ENCODE measurements around the gene ACTMAP.
A peak's percentile ranks its signal among the peaks of the same experiment; 100 is the strongest.

The ACTMAP gene, protein sequence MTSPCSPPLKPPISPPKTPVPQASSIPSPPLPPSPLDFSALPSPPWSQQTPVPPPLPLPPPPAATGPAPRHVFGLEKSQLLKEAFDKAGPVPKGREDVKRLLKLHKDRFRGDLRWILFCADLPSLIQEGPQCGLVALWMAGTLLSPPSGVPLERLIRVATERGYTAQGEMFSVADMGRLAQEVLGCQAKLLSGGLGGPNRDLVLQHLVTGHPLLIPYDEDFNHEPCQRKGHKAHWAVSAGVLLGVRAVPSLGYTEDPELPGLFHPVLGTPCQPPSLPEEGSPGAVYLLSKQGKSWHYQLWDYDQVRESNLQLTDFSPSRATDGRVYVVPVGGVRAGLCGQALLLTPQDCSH
- 0.86 to 6.4 (median 4.0) reads per million in 3 donors for total RNA-seq

DNA sequence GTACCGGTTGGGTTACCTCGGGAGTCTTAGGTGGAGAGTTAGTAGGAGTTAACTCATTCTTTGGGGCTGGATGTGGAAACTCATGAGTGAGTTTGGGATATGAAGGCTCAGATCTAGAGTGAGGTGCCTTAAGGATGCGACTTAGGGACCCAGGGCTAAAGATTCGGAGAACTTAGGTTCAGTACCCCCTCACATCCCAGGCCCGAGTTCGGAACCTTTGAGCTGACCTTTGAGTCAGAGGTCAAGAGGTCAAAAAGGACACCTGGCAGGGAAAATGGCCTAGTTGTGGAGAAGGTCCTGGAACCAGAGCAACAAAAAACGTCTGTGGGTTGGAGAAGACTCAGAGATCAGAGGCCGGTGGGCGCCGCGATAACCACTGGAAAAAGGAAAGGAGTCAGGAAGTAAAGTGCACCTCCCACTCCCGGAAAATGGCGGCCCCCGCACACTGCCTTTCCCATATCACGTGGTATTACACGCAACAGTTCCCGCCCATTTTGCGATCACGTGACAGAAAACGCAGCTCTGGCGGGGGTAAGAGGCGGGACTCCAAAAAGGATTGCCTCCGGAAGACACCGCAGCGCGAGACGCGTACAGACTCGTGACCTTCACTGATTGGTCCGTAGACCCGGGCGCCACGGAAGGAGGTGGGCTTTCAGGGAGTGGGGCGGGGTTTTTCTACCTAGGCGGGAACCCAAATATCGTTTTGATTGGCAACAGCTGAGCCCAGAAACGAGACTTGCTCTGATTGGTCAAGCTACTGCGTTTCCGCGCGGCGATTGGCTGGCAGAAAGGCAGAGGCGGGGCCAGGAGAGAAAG is at the start of gene ACTMAP:
Gene ACTMAP, minus strand, starts transcription at position 420 of the 816 bp plus-strand sequence. CDS start 674 bp downstream, outside the sequence.
- Histone ChIP-seq H3K4me3 (ENCODE audit: insufficient read depth, low read depth, low read length, poor library complexity, severe bottlenecking) (peak within 1 kb of the TSS; percentile 76), H3K4me1 (ENCODE audit: control insufficient read depth, insufficient read depth, low read length, poor library complexity, severe bottlenecking) (peaks cover 33% of the 10 kb centered on the region)

DNA sequence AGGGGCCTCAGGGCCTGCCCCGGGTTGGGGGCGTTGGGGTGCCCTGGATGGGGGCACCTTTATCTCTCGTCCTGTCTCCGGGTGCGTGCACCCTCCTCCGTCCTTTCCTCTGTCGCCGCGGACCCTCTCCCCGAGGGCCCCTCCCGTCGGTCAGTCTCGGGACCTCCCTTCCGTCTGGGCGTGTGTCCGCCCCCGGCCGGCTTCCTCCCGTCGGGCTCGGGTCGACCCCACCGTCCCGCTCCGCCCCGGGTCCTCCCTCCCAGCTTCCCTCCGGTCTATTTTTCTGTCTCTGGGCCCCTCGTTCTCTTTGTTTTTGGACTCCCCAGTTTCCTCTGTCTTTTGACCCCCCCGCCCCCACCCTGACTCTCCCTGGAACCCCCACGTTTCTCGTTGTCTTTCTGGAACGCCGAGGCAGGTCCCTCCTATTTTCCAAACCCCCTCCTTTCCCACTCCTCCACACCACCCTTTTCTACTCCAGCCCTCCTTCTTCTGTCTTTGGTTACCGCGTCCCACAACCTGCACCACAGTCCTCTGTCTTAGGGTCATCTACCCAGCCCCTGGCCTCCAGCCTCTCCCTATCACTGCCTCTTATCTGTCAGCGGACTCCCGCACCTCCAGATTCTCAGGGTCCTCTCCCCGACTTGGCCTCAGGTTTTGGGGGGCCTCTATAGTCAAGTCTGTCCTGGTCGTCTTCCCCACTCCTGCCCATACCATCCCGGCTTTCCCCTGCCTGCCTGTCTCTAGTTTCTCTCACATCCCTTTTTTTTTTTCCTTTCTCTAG is 49.5 kb upstream of the ACTMAP start:
- no peak for DNase-seq
- Histone ChIP-seq H3K4me3 (ENCODE audit: insufficient read depth, low read depth, low read length, poor library complexity, severe bottlenecking) (peak overlapping the region; percentile 72), H3K27me3 (replicated peaks; ENCODE audit: control insufficient read depth, insufficient read depth, low read length, poor library complexity, severe bottlenecking) (no peaks in the 10 kb centered on the region), H3K36me3 (ENCODE audit: control insufficient read depth, insufficient read depth, low read length) (peaks cover 7% of the 10 kb centered on the region), H3K9me3 (ENCODE audit: control insufficient read depth, low read length) (no peaks in the 10 kb centered on the region), H3K4me1 (ENCODE audit: control insufficient read depth, insufficient read depth, low read length, poor library complexity, severe bottlenecking) (peaks cover 49% of the 10 kb centered on the region), H3K27ac (ENCODE audit: insufficient read depth, low read length, poor library complexity, severe bottlenecking) (peak overlapping the region; percentile 74)

More for the DNA sequence above, at the start of gene ACTMAP:
- no peaks in the 10 kb centered on the region for H3K36me3 ChIP-seq (ENCODE audit: control insufficient read depth, insufficient read depth, low read length)
- DNase-seq, result peak; percentile 99 to 100 (median 100)
- H3K27me3 ChIP-seq (replicated peaks; ENCODE audit: control insufficient read depth, insufficient read depth, low read length, poor library complexity, severe bottlenecking), result no peaks in the 10 kb centered on the region
- no peaks in the 10 kb centered on the region for H3K9me3 ChIP-seq (ENCODE audit: control insufficient read depth, low read length)
- peak within 1 kb of the TSS; percentile 89 for H3K27ac ChIP-seq (ENCODE audit: insufficient read depth, low read length, poor library complexity, severe bottlenecking)

DNA sequence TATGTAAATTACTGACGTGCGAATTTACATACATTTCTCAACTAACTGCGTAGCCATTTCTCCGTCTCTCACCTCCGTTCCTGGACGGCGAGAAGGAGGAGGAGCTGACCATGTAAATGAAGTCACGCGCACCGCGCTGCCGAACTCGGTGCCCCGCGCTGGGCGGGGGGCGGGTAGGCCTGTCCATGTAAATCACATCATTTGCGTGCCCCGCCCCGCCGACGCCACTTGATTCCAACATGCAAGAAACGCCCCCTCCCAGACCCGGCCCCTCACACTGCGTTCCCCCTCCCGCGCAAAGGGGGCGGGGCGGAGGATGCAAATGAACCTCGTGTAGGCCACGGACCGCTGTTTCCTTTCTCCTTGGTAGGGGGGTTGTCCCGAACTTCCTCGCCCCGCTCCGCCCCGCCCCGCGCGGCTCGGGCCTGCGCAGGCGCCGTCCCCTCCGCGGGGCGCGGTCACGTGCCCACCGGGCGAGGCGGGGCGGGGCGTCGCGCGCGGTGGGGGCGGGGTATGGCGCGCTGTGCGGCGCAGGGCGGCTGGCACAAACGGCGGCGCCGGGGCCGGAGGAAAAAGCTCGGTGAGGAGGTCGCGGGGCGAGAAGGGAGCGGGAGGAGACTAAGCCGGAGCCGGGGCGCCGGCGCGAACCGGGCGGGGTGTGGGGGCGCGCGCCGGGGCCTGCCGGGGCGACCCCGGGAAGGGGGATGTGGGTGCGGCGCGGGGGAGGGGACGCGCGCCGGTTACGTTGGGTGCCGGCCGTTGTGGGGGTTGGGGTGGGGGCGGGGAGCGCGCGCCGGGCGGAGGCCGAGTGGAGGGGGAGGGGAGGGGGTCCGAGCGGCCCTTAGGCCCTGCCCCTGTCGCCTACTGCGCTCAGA is 48.6 kb upstream of the ACTMAP start, which contains the start of gene EGLN2:
Gene EGLN2, plus strand, starts transcription at position 509 of the 875 bp plus-strand sequence. CDS start 1,382 bp downstream, outside the sequence.
- Histone ChIP-seq H3K9me3 (ENCODE audit: control insufficient read depth, low read length) (no peaks in the 10 kb centered on the region), H3K4me1 (ENCODE audit: control insufficient read depth, insufficient read depth, low read length, poor library complexity, severe bottlenecking) (peaks cover 41% of the 10 kb centered on the region), H3K4me3 (ENCODE audit: insufficient read depth, low read depth, low read length, poor library complexity, severe bottlenecking) (peak within 1 kb of the TSS; percentile 72)

DNA sequence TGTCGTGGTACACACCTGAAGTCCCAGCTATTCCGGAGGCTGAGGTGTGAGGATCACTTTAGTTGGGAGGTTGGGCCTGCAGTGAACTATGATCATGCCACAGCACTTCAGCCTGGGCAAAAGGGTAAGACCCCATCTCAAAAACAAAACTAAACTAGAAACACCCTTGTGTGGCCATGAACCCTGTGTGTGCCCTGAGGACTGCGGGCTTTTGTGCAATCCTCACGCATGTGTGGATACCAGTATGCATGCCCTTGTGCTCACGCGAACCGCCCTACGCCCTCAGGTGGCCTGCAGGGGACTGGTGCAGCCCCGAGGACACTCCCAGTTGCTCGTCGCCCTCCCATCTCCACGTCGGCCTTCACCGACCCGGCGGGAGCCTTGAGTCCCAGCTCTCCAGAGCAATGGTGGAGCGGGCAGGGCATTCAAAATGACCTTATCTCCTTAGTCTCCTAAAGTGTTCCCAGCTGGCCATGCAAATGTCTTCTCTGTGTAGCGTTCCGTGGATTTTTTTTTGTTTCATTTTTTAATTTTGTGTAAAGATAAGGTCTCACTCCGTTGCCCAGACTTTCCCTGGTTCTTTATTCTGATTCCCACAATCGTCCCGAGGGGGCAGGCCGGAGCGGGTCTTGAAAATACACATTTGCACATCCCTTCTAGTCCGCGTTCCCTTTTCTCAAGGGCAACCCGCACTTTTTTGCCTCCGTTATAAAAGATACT is 47.8 kb upstream of the ACTMAP start:
- peak overlapping the region; percentile 62 for H3K4me3 ChIP-seq (ENCODE audit: insufficient read depth, low read depth, low read length, poor library complexity, severe bottlenecking)
- no peaks in the 10 kb centered on the region for H3K9me3 ChIP-seq (ENCODE audit: control insufficient read depth, low read length)
- no peaks in the 10 kb centered on the region for H3K27me3 ChIP-seq (replicated peaks; ENCODE audit: control insufficient read depth, insufficient read depth, low read length, poor library complexity, severe bottlenecking)
- DNase-seq, result peak; percentile 38 to 53 (median 52)
- H3K27ac ChIP-seq (ENCODE audit: insufficient read depth, low read length, poor library complexity, severe bottlenecking), result peak overlapping the region; percentile 90
- peaks cover 33% of the 10 kb centered on the region for H3K4me1 ChIP-seq (ENCODE audit: control insufficient read depth, insufficient read depth, low read length, poor library complexity, severe bottlenecking)
- peaks cover 7% of the 10 kb centered on the region for H3K36me3 ChIP-seq (ENCODE audit: control insufficient read depth, insufficient read depth, low read length)

More for the DNA sequence above, 48.6 kb upstream of the ACTMAP start, which contains the start of gene EGLN2:
- Histone ChIP-seq H3K27ac (ENCODE audit: insufficient read depth, low read length, poor library complexity, severe bottlenecking) (peak within 1 kb of the TSS; percentile 90), H3K27me3 (replicated peaks; ENCODE audit: control insufficient read depth, insufficient read depth, low read length, poor library complexity, severe bottlenecking) (no peaks in the 10 kb centered on the region), H3K36me3 (ENCODE audit: control insufficient read depth, insufficient read depth, low read length) (peaks cover 7% of the 10 kb centered on the region)
- DNase-seq, result peak; percentile 100

DNA sequence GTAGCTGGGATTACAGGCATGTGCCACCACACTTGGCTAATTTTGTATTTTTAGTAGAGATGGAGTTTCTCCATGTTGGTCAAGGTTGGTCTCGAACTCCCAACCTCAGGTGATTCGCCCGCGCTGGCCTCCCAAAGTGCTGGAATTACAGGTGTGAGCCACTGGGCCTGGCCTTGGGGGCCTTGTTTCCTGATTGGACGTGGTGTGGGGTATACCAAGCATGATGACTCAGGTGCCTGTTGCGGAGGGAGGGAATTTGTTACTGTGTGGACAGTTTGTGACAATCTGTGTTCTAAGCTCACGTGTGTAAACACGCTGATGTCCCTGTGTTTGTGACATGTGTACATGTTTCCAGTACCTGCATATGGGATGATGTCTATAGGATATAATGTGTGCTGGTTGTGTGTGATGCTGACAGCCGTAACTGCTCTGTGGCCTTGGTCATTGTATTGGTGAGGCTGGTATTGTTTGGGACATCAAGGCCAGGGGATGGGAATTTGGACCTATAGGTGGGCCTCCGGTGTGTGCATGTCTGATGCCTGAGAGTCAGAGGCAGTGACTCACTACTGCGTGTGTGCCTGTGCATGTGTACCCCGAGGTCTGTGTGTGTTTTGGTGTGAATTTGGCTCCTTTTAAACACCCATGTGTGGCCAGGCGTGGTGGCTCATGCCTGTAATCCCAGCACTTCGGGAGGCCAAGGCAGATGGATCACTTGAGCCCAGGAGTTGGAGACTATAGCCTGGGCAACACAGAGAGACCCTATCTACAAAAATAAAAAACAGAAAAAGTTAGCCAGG is 47.1 kb upstream of the ACTMAP start:
- no peak for DNase-seq
- Histone ChIP-seq H3K9me3 (ENCODE audit: control insufficient read depth, low read length) (no peaks in the 10 kb centered on the region), H3K4me1 (ENCODE audit: control insufficient read depth, insufficient read depth, low read length, poor library complexity, severe bottlenecking) (peaks cover 25% of the 10 kb centered on the region), H3K27me3 (replicated peaks; ENCODE audit: control insufficient read depth, insufficient read depth, low read length, poor library complexity, severe bottlenecking) (no peaks in the 10 kb centered on the region), H3K27ac (ENCODE audit: insufficient read depth, low read length, poor library complexity, severe bottlenecking) (peak overlapping the region; percentile 90), H3K36me3 (ENCODE audit: control insufficient read depth, insufficient read depth, low read length) (peaks cover 7% of the 10 kb centered on the region), H3K4me3 (ENCODE audit: insufficient read depth, low read depth, low read length, poor library complexity, severe bottlenecking) (no peak overlapping the region)

DNA sequence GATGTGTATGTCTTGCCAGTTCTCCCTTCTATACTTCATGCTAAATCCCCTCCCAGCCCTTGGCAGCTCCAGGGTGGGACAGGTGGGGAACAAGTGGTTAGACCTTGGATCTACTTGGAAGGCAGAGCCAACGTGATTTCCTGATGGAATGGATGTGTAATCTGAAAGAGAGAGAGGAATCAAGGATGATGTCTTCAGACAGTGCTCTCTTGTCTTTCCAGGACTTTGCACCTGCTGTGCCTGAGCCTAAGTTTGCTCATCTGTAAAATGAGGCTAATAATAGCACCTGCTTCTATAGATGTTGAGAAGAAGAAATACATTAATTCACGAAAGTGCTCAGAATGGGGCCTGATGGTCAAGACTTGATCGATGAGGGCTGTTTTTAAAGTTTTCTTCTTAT is 41.7 kb upstream of the ACTMAP start:
- Histone ChIP-seq H3K36me3 (ENCODE audit: control insufficient read depth, insufficient read depth, low read length) (peaks cover 6% of the 10 kb centered on the region), H3K27me3 (replicated peaks; ENCODE audit: control insufficient read depth, insufficient read depth, low read length, poor library complexity, severe bottlenecking) (no peaks in the 10 kb centered on the region), H3K4me1 (ENCODE audit: control insufficient read depth, insufficient read depth, low read length, poor library complexity, severe bottlenecking) (no peaks in the 10 kb centered on the region), H3K4me3 (ENCODE audit: insufficient read depth, low read depth, low read length, poor library complexity, severe bottlenecking) (no peak overlapping the region), H3K27ac (ENCODE audit: insufficient read depth, low read length, poor library complexity, severe bottlenecking) (peak overlapping the region; percentile 18), H3K9me3 (ENCODE audit: control insufficient read depth, low read length) (no peaks in the 10 kb centered on the region)
- no peak for DNase-seq

DNA sequence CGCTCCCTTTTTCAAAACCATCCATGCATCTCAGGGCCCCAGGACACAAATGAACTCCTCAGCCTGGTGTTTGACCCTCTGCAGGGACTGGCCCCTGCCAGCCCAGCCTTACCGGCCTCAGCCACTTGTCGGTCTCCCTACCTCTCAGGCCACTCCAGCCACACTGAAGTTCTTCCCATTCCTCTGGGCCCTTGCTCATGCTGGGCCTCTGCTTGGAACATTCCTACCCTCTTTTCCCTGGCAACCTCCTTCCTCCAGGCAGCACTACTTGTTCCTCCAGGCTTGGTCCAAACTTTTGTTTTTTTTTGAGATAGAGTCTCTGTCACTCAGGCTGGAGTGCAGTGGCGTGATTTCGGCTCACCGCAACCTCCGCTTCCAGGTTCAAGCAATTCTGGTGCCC is 41.1 kb upstream of the ACTMAP start:
- Histone ChIP-seq H3K27ac (ENCODE audit: insufficient read depth, low read length, poor library complexity, severe bottlenecking) (no peak overlapping the region), H3K36me3 (ENCODE audit: control insufficient read depth, insufficient read depth, low read length) (peaks cover 11% of the 10 kb centered on the region), H3K4me1 (ENCODE audit: control insufficient read depth, insufficient read depth, low read length, poor library complexity, severe bottlenecking) (no peaks in the 10 kb centered on the region), H3K9me3 (ENCODE audit: control insufficient read depth, low read length) (no peaks in the 10 kb centered on the region), H3K27me3 (replicated peaks; ENCODE audit: control insufficient read depth, insufficient read depth, low read length, poor library complexity, severe bottlenecking) (no peaks in the 10 kb centered on the region), H3K4me3 (ENCODE audit: insufficient read depth, low read depth, low read length, poor library complexity, severe bottlenecking) (no peak overlapping the region)
- DNase-seq, result no peak
